ENCODE measurements around the gene TMEM106B.

TMEM106B gene

DNA sequence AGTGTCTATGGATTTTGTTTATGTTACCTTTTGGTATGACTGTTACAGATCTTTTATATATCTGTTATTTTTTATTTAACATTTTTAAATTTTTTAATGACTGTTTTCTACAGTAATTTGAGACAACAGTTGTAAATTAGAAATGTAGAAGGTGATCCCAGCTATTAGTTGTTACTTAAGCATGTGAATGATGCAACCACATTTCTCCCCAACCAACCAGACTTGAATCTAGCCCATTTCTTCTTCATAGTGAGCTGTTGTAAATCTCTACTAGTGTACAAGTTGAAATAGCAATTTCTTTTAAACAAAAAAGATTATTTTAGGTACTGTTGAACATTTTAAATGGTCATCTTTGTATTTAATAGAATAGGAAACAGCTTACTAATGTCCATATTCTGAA is 18.0 kb downstream of the TMEM106B start:
- no peak for DNase-seq

GRCh38 chr7:12231097-12231496 is 20.0 kb downstream of the TMEM106B start:
- DNase-seq, result no peak

GRCh38 chr7:12233175-12233574 is 22.1 kb downstream of the TMEM106B start:
- DNase-seq, result no peak

GRCh38 chr7:12234334-12234865 is 23.3 kb downstream of the TMEM106B start:
- no peak for DNase-seq

DNA sequence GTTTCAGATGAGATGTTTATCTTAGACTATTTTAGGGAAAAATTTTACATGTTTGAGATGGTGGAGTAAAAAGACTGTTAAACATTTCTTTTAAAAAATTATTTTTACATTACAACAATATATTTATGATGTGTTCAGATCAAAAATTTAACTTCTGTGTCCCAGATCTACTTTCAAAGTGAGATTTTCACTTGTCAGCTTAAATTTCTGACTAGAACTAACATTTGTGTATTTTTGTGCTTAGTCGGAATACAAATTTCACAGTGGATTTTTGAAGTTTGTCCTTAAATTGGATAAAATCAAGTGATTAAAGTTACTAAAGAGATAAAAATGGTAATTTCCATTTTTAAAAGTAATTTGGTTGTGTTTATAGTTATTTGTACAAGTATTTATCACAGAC is 24.9 kb downstream of the TMEM106B start:
- no peak for DNase-seq

DNA sequence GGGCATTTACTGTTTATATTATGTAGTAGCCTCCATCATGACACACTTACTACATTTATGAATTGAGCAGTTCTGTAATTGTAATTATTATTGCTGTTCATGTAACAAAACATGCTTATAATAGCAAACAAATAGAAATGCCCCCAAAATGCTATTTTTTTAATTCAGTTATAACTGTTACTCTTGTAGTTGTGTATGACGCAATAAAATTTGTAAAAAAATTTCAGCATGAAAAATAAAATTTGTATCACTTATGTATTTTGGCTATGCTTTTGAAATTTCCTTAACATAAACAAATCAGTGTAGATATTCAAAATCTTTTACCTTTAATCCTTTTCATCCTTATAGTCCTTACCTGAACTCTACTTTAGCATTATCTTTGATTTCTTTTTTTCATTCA is 25.9 kb downstream of the TMEM106B start:
- DNase-seq, result no peak

DNA sequence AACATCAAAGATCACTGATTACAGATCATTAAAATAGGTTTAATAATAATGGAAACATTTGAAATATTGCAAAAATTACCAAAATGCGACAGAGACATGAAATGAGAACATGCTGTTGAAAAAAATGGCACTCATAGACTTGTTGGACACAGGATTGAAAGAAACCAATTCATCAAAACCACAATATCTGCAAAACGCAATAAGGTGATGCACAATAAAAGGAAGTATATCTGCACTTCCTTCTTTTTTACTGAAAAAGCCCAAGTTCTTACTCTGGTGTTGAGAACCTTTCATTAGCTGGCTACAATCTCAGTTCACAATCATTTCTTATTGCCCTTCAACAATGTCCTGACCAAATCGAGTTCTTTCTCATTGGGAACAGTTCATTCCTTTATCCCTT is 28.7 kb downstream of the TMEM106B start:
- DNase-seq, result no peak

GRCh38 chr7:12244129-12244528 is 33.0 kb downstream of the TMEM106B start:
- no peak for DNase-seq

- no peak for DNase-seq
Measured at GRCh38 chr7:12244694-12245093, 33.6 kb downstream of the TMEM106B start.

DNA sequence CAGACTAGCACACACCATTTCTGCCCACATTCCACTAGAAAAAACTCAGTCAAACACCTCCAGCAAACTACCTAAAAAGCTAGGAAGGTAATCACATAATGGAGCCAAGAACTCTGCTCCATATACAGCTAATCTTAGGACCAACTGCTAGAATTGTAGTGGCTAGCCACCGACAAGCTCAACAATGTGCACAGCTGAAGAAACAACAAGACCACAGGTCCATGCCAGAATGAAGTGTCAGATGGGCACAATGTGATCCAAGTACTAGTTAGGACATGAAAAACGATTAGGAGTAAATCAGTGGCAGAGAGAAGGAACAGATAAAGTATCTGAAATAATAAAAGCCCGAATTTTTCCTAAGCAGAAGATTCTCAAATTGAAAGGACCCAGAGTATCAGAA is 38.6 kb downstream of the TMEM106B start:
- no peak for DNase-seq

DNA sequence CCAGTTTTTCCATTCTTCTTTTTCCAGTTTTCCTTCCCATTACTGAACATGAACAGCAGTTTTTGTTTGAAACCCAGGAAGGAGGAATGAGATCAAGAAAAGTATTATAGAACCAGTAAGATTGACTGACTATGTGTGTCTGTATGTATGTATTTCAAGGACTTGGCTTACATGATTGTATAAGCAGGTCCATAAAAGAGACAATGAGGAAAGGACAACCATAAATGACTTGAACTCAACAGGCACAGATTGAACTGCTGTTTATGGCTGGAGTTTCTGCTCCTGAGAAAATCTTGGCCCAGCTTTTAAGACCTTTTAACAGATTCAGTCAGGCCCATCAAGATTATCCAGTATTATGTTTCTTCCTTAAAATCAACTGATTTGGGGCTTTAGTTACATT is 39.1 kb downstream of the TMEM106B start:
- no peak for DNase-seq

DNA sequence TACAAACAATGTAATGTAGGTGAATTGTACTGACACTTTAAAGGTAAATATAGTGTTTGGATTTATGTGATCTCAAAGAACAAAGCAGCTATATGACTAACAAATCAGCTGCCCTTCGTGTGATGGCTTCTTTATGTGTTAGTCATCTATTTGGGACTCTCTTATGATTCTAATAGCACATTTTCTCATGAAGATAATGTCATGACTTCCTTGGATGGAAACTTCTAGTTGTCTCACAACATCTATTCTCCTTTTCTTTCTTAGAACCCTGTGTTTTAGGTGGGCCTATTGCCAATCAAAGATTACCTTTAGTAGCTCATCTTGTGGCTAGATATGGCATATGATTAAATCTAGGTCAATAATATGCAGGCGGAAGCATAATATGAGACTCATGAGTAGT is 45.0 kb downstream of the TMEM106B start:
- no peak for DNase-seq

DNA sequence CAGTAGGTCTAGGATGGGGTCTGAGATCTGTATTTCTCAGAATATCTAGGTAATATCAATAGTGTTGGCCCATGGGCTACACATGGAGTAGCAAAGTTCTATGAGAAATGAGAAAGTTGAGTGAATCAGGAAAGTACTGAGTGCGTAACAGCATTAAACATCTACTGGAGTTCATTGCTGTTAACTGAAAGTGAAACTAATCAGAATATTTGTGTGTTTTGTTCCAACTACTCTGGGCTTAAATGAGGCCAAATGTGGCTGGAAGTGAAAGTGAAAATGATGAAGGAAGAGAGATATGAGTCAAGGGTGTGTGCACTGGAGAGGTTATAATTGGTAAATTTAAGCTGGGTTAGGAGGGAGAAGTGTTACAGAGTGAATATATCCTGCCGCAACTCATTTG is 46.5 kb downstream of the TMEM106B start:
- DNase-seq, result no peak

DNA sequence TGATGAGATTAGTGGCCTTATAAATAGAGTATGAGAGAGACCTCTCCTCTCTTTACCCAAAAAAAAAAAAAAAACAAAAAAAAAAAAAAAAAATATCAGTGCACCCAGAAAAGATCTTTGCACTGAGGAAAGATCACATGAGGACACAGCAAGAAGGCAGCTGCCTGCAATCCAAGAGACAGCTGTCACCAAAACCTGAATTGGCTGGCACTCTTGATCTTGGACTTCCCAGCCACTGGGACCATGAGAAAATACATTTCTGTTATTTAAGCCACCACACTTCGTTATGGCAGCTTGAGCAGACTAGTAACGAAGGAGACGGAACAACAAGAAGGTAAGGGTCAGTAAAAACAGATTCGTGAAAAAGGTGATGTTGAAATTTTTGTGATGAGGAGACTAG is 47.0 kb downstream of the TMEM106B start:
- DNase-seq, result no peak

- no peak for DNase-seq
Measured at GRCh38 chr7:12267542-12267941, 56.4 kb downstream of the TMEM106B start.

DNA sequence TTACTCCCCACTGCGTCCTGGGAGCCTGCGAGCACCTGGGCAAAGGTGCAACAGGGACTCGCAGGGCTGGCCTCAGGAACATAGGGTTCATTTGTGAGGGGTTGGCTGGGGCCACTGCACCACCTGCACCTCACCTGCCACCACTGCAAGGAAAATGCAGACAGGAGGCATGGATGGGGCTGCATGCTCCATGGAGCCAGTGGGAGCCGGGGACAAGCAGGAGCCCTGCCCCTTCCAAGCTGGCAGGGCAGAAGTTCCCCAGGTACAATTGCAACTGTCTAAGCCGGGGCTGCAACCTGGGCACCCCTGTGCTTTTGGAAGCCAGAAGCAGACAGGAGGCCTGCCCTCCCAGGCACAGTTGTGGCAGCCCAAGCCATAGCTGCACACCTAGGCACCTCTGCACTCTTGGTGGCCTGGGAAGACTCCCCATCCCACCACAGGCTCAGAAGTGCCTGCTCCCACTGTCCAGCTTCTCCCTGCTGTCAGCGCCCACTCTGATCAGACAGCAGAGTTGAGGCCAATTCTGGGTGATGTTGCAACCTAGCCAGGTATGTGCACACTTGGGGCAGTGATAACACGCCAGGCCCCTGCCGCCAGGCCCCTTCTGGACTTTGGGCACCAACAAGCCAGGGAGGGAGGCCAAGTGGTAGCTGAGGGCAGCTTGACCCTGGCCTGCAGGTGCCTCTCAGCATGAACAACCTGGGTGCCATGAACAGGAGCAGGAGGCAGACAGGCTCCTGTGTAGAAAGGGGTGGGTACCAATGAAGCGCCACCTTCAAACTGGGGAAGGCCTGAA is 58.2 kb downstream of the TMEM106B start:
- no peak for DNase-seq

DNA sequence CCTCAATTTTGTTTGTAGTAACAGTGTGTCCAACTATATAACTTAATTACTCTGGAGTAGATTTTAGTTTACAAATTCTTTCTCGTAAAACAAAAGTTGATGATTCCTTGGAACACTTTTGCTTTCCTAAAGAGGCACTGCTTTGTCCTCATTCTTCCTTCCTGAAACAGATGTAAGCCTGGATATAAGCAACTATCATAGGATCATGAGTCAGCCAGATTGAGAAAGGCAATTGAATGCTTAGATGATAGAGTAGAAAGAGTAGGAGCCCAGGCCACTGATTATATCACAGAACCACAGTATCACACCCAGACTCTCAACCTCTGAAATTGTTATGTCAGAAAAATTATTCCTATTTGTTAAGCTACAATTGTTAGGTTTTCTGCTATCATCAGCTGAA is 69.9 kb downstream of the TMEM106B start:
- DNase-seq, result no peak

DNA sequence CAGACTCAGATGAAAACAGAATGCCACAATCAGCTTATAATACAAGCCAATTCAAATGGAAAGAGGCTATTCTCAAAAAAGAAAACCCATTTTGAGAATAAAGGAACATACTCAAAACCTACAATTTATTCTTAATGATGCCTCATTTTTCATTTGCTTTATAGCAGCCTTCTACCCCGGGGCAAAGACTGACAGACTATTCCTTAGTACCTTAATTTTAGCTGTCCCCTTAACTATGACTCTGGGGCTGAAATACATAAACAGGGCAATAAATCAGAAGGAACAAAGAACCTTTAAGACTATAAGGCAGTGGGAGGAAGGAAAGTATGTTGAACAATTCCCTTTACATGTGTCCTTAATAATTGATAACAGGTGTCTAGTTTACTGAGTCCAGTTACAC is 76.8 kb downstream of the TMEM106B start:
- no peak for DNase-seq

GRCh38 chr7:12289996-12290395 is 78.9 kb downstream of the TMEM106B start:
- DNase-seq, result no peak

DNA sequence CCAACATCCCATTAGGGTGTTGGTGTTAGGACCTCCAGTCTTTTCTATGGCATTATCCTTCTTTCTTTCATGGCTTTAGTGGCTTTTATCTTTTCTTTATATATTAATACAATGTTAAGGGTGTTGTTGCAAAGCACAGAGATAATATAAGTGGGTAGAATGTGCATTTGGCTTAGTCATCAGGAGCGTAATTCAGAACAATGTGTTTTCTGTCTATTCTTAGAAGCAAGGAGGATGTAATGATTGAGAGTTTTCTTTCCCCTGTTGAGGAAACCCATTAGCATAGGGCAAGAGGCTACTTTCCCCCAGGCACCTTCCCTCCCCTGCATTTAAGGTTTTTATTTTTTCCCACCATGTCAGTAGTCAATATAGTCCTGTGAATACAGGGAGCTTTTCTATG is 79.7 kb downstream of the TMEM106B start:
- no peak for DNase-seq

DNA sequence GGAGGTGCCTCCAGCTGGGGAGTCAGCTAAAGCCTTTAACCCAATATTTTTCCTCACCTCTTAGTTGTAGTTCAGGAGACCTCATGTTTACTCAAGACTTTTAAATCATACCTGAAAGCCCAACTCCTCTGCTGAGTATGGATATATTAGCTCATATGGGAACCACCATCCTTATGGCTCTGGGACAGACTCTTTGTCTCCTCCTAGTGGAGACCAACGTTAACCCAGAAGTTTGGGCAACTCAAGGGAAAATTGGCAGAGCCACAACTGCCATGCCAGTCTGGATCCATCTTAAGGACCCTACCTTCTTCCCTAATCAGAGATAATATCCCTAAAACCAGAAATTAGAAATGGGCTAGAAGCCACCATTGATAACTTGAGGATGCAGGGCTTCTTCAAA is 80.8 kb downstream of the TMEM106B start:
- DNase-seq, result no peak
